Measurements from ENCODE around the gene ALX4.

ALX4 gene

DNA sequence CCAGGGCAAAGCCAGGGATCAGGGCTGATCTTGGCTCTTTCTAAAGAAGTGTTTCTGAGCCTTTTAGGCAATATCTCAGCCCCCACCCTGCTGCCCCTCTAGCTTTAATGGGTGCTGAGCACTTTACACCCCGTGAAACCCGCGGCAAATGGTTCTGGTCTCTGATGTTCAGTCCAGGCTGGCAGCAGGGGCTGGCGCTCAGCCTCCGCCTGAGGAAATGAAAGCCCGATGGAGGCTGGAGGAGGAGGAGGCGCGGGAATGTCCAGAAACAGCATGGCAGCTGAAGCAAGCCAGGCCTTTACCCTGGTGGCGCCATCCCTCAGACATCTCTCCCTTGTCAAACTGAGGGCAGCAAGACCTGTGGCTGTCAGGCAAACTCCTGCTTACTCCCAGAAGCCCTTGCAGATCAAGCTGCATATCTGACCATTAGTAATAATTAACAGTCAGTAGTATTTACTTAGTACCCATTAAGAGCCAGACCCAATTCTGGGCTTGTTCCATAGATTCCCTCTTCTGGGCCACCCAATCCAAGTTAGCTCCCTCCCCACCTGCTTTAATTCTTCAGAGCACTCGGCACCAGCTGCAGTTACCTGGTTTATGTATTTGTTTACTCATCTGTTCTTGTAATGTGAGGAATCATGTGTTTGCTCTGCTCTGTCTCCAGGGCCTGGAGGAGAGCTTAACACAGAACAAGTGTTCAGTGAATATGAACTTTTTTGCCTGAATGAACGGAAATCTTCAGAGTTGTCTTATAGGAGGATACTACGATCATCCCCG is 15.0 kb upstream of the ALX4 start:
- no peak overlapping the region for H3K27ac ChIP-seq (ENCODE audit: low read length)
- no peak overlapping the region for H3K4me2 ChIP-seq (ENCODE audit: low read depth, low read length)
- H3K9me2 ChIP-seq (replicated peaks; ENCODE audit: insufficient read depth, low read length): no peaks in the 10 kb centered on the region
- peaks cover 34% of the 10 kb centered on the region for H3K27me3 ChIP-seq (replicated peaks; ENCODE audit: insufficient read depth, low read length)
- H3F3A ChIP-seq (ENCODE audit: insufficient read depth, low read length): no peaks in the 10 kb centered on the region
- DNase-seq: no peak
- H2AFZ ChIP-seq (ENCODE audit: low read length): no peak overlapping the region
- no peaks in the 10 kb centered on the region for H4K20me1 ChIP-seq (ENCODE audit: insufficient read depth, low read length)
- no peak overlapping the region for H3K9ac ChIP-seq (ENCODE audit: low read length)
- no peaks in the 10 kb centered on the region for H3K9me3 ChIP-seq (replicated peaks; ENCODE audit: insufficient read depth, low read length)
- TF ChIP-seq EZH2phosphoT487 (IDR thresholded peaks at IDR 0.05; ENCODE audit: low read length) (no peak), EZH2 (optimal IDR thresholded peaks at IDR 0.05; ENCODE audit: low read depth, low read length) (no peak), CTCF (IDR thresholded peaks at IDR 0.05; ENCODE audit: low read length) (no peak)
- no peaks in the 10 kb centered on the region for H3K36me3 ChIP-seq (replicated peaks; ENCODE audit: insufficient read depth, low read length)
- H3K4me1 ChIP-seq (ENCODE audit: low read length): no peaks in the 10 kb centered on the region
- H3K79me2 ChIP-seq (ENCODE audit: low read length): no peaks in the 10 kb centered on the region
- H3K4me3 ChIP-seq (ENCODE audit: low read length): no peak overlapping the region

- TF ChIP-seq EZH2 (optimal IDR thresholded peaks at IDR 0.05; ENCODE audit: low read depth, low read length) (no peak), CTCF (IDR thresholded peaks at IDR 0.05; ENCODE audit: low read length) (no peak)
- no peak overlapping the region for H3K4me2 ChIP-seq (ENCODE audit: low read depth, low read length)
- no peak for DNase-seq
- H3K9me3 ChIP-seq (replicated peaks; ENCODE audit: insufficient read depth, low read length): no peaks in the 10 kb centered on the region
- no peak overlapping the region for H3K27ac ChIP-seq (ENCODE audit: low read length)
- H3F3A ChIP-seq (ENCODE audit: insufficient read depth, low read length): no peaks in the 10 kb centered on the region
- no peaks in the 10 kb centered on the region for H3K79me2 ChIP-seq (ENCODE audit: low read length)
- H3K4me3 ChIP-seq (ENCODE audit: low read length): no peak overlapping the region
- H3K9ac ChIP-seq (ENCODE audit: low read length): no peak overlapping the region
- H3K36me3 ChIP-seq (replicated peaks; ENCODE audit: insufficient read depth, low read length): no peaks in the 10 kb centered on the region
- H3K9me2 ChIP-seq (replicated peaks; ENCODE audit: insufficient read depth, low read length): no peaks in the 10 kb centered on the region
- no peaks in the 10 kb centered on the region for H4K20me1 ChIP-seq (ENCODE audit: insufficient read depth, low read length)
- peaks cover 41% of the 10 kb centered on the region for H3K27me3 ChIP-seq (replicated peaks; ENCODE audit: insufficient read depth, low read length)
- no peak overlapping the region for H2AFZ ChIP-seq (ENCODE audit: low read length)
- no peaks in the 10 kb centered on the region for H3K4me1 ChIP-seq (ENCODE audit: low read length)
These were observed 14.3 kb upstream of the ALX4 start for GRCh38 chr11:44324222-44324621.

DNA sequence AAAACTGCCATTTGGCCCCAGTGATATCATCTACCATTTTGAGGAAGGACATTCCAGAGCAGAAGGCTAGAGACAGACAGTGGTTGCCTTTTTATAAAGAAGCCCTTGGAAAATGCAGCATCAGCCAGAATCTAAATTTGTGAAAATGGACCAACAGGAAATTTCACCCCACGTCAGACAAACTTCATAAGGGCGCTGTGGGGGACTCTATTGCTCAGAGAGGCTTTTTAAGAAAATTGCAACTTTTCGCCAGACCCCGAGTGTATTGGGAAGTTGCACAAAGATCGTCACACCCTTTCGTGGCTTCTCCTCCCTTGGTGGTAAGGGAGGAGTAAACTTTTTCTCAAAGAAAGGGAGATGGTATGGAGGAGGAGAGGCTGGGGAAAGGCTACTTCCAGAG is 12.3 kb upstream of the ALX4 start:
- no peak for TF ChIP-seq CTCF (IDR thresholded peaks at IDR 0.05; ENCODE audit: low read length)
- TF ChIP-seq EZH2phosphoT487 (IDR thresholded peaks at IDR 0.05; ENCODE audit: low read length): no peak
- H3K36me3 ChIP-seq (replicated peaks; ENCODE audit: insufficient read depth, low read length): no peaks in the 10 kb centered on the region
- no peak overlapping the region for H3K9ac ChIP-seq (ENCODE audit: low read length)
- H3K9me2 ChIP-seq (replicated peaks; ENCODE audit: insufficient read depth, low read length): no peaks in the 10 kb centered on the region
- H3K9me3 ChIP-seq (replicated peaks; ENCODE audit: insufficient read depth, low read length): no peaks in the 10 kb centered on the region
- H3K79me2 ChIP-seq (ENCODE audit: low read length): no peaks in the 10 kb centered on the region
- H4K20me1 ChIP-seq (ENCODE audit: insufficient read depth, low read length): no peaks in the 10 kb centered on the region
- H3K4me1 ChIP-seq (ENCODE audit: low read length): no peaks in the 10 kb centered on the region
- H2AFZ ChIP-seq (ENCODE audit: low read length): no peak overlapping the region
- H3K27ac ChIP-seq (ENCODE audit: low read length): no peak overlapping the region
- no peak for DNase-seq
- no peak overlapping the region for H3K4me2 ChIP-seq (ENCODE audit: low read depth, low read length)
- H3F3A ChIP-seq (ENCODE audit: insufficient read depth, low read length): no peaks in the 10 kb centered on the region
- peaks cover 61% of the 10 kb centered on the region for H3K27me3 ChIP-seq (replicated peaks; ENCODE audit: insufficient read depth, low read length)
- H3K4me3 ChIP-seq (ENCODE audit: low read length): no peak overlapping the region

Measured in MM.1S (cell line).